BJ (cell line): ENCODE measurements around the gene SEPTIN7. TPM values are rescaled to one million over a fixed set of nuclear protein-coding genes. Genes with fewer than 3 reads are reported as not detected.

Experiments
- CTCF ChIA-PET: fragments of 350-600 bp; formaldehyde crosslinking; extraction: SDS; loops from one replicate; lab custom pipeline; 2021; ENCODE audit warnings: antibody characterized with exemption, inconsistent platforms; lab: Yijun Ruan, JAX
- POLR2A ChIA-PET: fragments of 300-600 bp; sonication (Branson Sonifier 250); formaldehyde crosslinking; extraction: SDS; loops from one replicate; lab custom pipeline; 2021; ENCODE audit warnings: antibody characterized with exemption; lab: Charles Lee
- DNase-seq: peaks from one replicate; pipeline ENCODE4 v3.0.0-alpha.2; 2011; ENCODE audit warnings: low read depth
- H3K27me3 ChIP-seq: 2 replicates; pipeline ENCODE4 v1.6.0; 2011; ENCODE audit warnings: low read length; ENCODE audit not compliant: control insufficient read depth, insufficient read depth
- H3K36me3 ChIP-seq: 2 replicates; pipeline ENCODE4 v1.5.1; 2011; ENCODE audit warnings: low read length; ENCODE audit not compliant: control insufficient read depth, insufficient read depth
- H3K4me3 ChIP-seq: 2 replicates; pipeline ENCODE4 v1.5.1; 2011; ENCODE audit warnings: low read depth, mild to moderate bottlenecking, control low read depth, low read length
- polyA plus RNA-seq: library from polyadenylated mRNA; depleted of rRNA; stranded (reverse); fragments of >200 nt; gene quantifications from 2 replicates; pipeline ENCODE4 v1.2.3, GENCODE V29; 2011
- TF ChIP-seq, protein P1 (sequence below): IDR thresholded peaks from 2 replicates; pipeline ENCODE4 v1.5.1; 2011; ENCODE audit warnings: low read depth, mild to moderate bottlenecking, control low read depth, inconsistent platforms, low read length, moderate library complexity; ENCODE audit not compliant: insufficient read depth

SEPTIN7 gene
- polyA plus RNA-seq, 1 experiment: 152 TPM

DNA sequence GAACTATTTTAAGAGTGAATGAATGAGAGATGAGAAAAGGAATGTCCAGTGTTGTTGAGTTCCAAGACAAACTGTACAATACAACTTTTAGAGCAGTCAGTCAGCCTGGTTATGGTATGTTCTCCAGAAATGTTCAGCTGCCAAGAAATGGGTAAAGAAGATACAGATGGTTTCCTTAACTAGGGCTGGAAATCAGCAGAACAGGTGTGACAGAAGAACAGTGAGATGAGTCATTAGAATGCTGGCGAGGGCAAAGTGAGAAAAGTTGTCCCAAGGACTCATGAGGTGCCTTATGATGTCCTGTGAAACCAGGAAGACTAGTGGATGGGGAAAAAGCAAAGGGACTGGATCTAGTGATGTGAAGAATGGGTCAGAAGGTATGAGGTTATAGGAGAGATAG lies 20.8 kb upstream of the SEPTIN7 start:
- Histone ChIP-seq H3K4me3 (no peak overlapping the region), H3K36me3 (no peaks in the 10 kb centered on the region), H3K27me3 (no peaks in the 10 kb centered on the region)
- POLR2A ChIA-PET: no interaction called here
- CTCF ChIA-PET: interaction anchor here (1.7 kb wide), 1 partner anchor 15 kb away, joined by 4 read pairs; no protein-coding TSS in a partner anchor
- TF ChIP-seq, protein P1, sequence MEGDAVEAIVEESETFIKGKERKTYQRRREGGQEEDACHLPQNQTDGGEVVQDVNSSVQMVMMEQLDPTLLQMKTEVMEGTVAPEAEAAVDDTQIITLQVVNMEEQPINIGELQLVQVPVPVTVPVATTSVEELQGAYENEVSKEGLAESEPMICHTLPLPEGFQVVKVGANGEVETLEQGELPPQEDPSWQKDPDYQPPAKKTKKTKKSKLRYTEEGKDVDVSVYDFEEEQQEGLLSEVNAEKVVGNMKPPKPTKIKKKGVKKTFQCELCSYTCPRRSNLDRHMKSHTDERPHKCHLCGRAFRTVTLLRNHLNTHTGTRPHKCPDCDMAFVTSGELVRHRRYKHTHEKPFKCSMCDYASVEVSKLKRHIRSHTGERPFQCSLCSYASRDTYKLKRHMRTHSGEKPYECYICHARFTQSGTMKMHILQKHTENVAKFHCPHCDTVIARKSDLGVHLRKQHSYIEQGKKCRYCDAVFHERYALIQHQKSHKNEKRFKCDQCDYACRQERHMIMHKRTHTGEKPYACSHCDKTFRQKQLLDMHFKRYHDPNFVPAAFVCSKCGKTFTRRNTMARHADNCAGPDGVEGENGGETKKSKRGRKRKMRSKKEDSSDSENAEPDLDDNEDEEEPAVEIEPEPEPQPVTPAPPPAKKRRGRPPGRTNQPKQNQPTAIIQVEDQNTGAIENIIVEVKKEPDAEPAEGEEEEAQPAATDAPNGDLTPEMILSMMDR: no peak
- no peak for DNase-seq

DNA sequence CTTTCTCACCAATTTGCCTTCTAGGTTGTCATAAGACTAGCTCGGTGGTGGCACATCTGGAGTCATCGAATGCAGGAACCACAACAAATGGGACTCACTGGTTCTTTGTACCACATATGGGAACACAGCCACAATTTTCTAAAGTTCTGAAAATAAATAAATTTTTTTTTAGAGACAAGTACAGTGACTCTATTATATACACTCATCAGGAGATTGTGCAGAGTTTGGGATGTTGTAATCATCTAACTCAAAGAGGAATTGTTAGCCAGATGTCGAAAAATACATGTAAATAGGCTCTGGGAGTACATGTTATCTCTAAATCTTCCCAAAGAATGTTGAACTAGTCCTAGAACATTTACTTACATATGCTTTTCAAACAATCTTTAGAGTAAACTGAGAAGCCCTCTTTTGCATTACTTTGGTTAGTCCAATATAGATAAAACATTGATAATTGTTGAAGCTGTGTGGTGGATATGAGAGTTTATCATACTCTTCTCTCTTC lies 19.6 kb upstream of the SEPTIN7 start:
- Histone ChIP-seq H3K27me3 (no peaks in the 10 kb centered on the region), H3K4me3 (no peak overlapping the region), H3K36me3 (no peaks in the 10 kb centered on the region)
- TF ChIP-seq, protein P1: no peak
- DNase-seq: no peak
- ChIA-PET POLR2A (no interaction called here), CTCF (interaction anchor here (1.3 to 1.7 kb wide), 2 partner anchors 13 to 46 kb away, joined by 3 to 4 read pairs; no protein-coding TSS in a partner anchor)

DNA sequence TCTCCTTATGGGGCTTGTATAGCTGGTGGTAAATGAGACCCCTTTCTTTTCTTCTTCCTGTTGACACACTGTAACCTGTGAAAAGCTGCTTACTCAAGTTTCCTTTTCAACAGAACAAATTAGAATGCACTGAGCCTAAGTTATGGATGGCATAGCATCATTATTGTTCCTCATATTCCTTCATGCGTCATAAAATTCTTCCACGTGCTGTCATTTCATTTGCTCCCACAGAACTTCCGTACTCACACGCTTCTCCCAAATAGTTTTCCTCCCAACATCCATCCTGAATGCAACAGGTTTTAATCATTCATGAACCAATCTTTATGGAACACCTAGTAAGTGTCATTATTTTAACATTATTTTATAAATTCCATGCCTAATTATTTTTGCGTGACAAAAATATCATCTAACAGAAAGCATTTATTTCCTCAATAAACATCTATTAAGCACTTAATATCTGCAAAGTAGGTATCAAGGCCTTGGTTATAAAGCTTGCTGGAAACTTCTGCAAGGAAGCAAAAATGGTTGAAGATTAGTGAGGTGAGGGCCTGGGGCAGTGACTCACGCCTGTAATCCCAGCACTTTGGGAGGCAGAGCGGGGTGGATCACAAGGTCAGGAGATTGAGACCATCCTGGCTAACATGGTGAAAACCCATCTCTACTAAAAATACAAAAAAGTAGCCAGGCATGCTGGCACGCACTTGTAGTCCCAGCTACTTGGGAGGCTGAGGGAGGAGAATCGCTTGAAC lies 18.9 kb upstream of the SEPTIN7 start:
- DNase-seq: no peak
- ChIA-PET POLR2A (no interaction called here), CTCF (interaction anchor here (1.3 to 1.7 kb wide), 2 partner anchors 13 to 47 kb away, joined by 3 to 4 read pairs; no protein-coding TSS in a partner anchor)
- no peak overlapping the region for H3K4me3 ChIP-seq
- no peaks in the 10 kb centered on the region for H3K36me3 ChIP-seq
- no peaks in the 10 kb centered on the region for H3K27me3 ChIP-seq
- TF ChIP-seq, protein P1: no peak

DNA sequence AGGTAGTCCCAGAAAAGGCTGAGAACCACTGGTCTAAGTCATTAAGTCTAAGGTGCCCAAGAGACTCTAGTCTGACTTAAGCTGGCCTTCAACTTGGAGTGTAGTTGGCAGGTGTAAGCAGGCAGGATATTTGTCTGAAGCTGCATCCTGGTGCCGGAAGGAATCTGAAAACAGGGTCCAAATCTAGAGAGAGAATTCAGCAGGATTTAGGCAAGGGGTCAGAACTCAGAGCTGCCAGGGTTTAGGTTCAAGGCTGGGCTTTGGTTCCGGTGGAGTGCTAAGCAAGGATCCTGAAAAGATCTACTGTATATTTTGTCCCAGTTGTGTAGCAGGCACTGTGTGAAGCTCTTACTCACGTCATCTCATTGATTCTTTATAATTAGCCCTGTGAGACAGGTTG lies 16.5 kb upstream of the SEPTIN7 start:
- no peaks in the 10 kb centered on the region for H3K36me3 ChIP-seq
- no peak for DNase-seq
- ChIA-PET POLR2A (interaction anchor here (0.6 kb wide), 1 partner anchor 47 kb away, joined by 3 read pairs; no protein-coding TSS in a partner anchor), CTCF (no interaction called here)
- TF ChIP-seq, protein P1: no peak
- no peak overlapping the region for H3K4me3 ChIP-seq
- H3K27me3 ChIP-seq: no peaks in the 10 kb centered on the region

DNA sequence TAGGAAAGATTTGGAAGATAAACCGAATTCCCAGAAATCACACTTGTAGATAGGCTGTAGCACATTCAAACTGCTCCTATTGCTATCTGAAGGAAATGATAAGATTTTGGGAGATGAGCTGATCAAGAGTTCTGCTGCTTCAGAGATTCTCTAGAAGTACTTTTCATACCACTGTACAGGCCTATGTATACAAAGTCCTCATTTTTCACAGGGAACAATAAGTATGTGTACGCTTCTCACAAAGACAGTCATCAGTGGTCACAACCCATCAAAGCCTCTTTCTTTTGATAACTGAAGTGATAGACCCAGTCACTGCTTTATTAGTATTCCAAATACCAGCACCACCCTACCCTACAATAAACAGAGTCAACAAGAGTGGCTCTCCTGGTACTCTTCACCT lies 15.6 kb upstream of the SEPTIN7 start:
- CTCF ChIA-PET: no interaction called here
- POLR2A ChIA-PET: interaction anchor here (0.5 kb wide), 1 partner anchor 17 kb away, joined by 3 read pairs; no protein-coding TSS in a partner anchor

More for the DNA sequence above, 15.6 kb upstream of the SEPTIN7 start:
- TF ChIP-seq, protein P1: no peak
- Histone ChIP-seq H3K4me3 (no peak overlapping the region), H3K27me3 (no peaks in the 10 kb centered on the region), H3K36me3 (no peaks in the 10 kb centered on the region)
- DNase-seq: no peak
